ENCODE data around the gene PPIF. TPM values are rescaled to one million over a fixed set of nuclear protein-coding genes. Genes with fewer than 3 reads are reported as not detected.
"Not testable (repeated sequence)": the region's sequence is repeated elsewhere in the genome, so short reads cannot be mapped to it uniquely, and the experiment has no call there.

PPIF gene
- total and polyA plus RNA-seq, 2 donors (not counting 1 experiment from before 2014, with no cell fraction given): 50.4 to 100 TPM

GRCh38 chr10:79336739-79337138 lies 10.5 kb upstream of the PPIF start:
- Histone ChIP-seq H3K9ac (ENCODE audit: low read length) (no peak overlapping the region), H2AFZ (ENCODE audit: insufficient read depth, low read depth, low read length, poor library complexity, severe bottlenecking) (no peak overlapping the region), H3K27me3 (replicated peaks in 1 of 4; ENCODE audit: control extremely low read depth in 1 of 4, control insufficient read depth in 3 of 4, insufficient read depth in 4 of 4, low read length in 3 of 4) (no peaks in the 10 kb centered on the region), H3K79me2 (ENCODE audit: control insufficient read depth, insufficient read depth, low read length) (no peaks in the 10 kb centered on the region), H3K36me3 (replicated peaks in 1 of 2; ENCODE audit: control extremely low read depth in 1 of 2, control insufficient read depth in 1 of 2, extremely low read depth in 1 of 2, insufficient read depth in 2 of 2, low read length in 1 of 2) (no peaks in the 10 kb centered on the region), H3K4me2 (replicated peaks; ENCODE audit: low read depth, low read length, poor library complexity, severe bottlenecking) (no peak overlapping the region), H3K4me3 (ENCODE audit: control extremely low read depth in 1 of 5, extremely low read depth in 1 of 5, insufficient read depth in 1 of 5, low read depth in 2 of 5, low read length in 4 of 5) (no peak overlapping the region), H3K27ac (ENCODE audit: low read length in 2 of 2) (no peak overlapping the region), H3K4me1 (ENCODE audit: control insufficient read depth in 2 of 2, insufficient read depth in 2 of 2, low read length in 2 of 2) (peaks cover 4 to 5% of the 10 kb centered on the region in 2 donors), H4K20me1 (ENCODE audit: control insufficient read depth, insufficient read depth, low read length, poor library complexity, severe bottlenecking) (no peaks in the 10 kb centered on the region), H3K9me3 (ENCODE audit: control extremely low read depth in 1 of 3, control insufficient read depth in 2 of 3, insufficient read depth in 1 of 3, low read length in 2 of 3) (peaks cover 0 to 2% (median 0%) of the 10 kb centered on the region in 3 donors)
- peaks cover 10% of the 10 kb centered on the region for H3K4me1 Mint-ChIP-seq
- ATAC-seq (ENCODE audit: low read depth) (no peak), DNase-seq (no peak)
- CTCF ChIA-PET: interaction anchor here (1.1 kb wide), 1 partner anchor 10 kb away, joined by 3 read pairs; the partner anchor contains the start of gene PPIF
- no peak overlapping the region for H3K27ac Mint-ChIP-seq
- TF ChIP-seq, protein P1, sequence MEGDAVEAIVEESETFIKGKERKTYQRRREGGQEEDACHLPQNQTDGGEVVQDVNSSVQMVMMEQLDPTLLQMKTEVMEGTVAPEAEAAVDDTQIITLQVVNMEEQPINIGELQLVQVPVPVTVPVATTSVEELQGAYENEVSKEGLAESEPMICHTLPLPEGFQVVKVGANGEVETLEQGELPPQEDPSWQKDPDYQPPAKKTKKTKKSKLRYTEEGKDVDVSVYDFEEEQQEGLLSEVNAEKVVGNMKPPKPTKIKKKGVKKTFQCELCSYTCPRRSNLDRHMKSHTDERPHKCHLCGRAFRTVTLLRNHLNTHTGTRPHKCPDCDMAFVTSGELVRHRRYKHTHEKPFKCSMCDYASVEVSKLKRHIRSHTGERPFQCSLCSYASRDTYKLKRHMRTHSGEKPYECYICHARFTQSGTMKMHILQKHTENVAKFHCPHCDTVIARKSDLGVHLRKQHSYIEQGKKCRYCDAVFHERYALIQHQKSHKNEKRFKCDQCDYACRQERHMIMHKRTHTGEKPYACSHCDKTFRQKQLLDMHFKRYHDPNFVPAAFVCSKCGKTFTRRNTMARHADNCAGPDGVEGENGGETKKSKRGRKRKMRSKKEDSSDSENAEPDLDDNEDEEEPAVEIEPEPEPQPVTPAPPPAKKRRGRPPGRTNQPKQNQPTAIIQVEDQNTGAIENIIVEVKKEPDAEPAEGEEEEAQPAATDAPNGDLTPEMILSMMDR (IDR thresholded peaks at IDR 0.05): no peak
- TF ChIP-seq EZH2 (IDR thresholded peaks at IDR 0.05; ENCODE audit: borderline replicate concordance, insufficient read depth, low read depth, low read length, poor library complexity, severe bottlenecking): no peak
- POLR2A ChIA-PET: interaction anchor here (1.1 kb wide), 1 partner anchor 14 kb away, joined by 3 read pairs; no protein-coding TSS in a partner anchor
- no peaks in the 10 kb centered on the region for H3K27me3 Mint-ChIP-seq
- no peak overlapping the region for H3K4me3 Mint-ChIP-seq
- intact Hi-C loops (cut with micrococcal nuclease): no loop called here
- no peaks in the 10 kb centered on the region for H3K9me3 Mint-ChIP-seq (ENCODE audit: insufficient read depth)
- WGBS (ENCODE audit: insufficient coverage): 70% methylated on average over 5 of the region's 7 CpGs

- H3K9me3 ChIP-seq (ENCODE audit: control extremely low read depth in 1 of 3, control insufficient read depth in 2 of 3, insufficient read depth in 1 of 3, low read length in 2 of 3); H4K20me1 ChIP-seq (ENCODE audit: control insufficient read depth, insufficient read depth, low read length, poor library complexity, severe bottlenecking); H3K9me3 Mint-ChIP-seq (ENCODE audit: insufficient read depth); H3K4me3 Mint-ChIP-seq; H3K79me2 ChIP-seq (ENCODE audit: control insufficient read depth, insufficient read depth, low read length); intact Hi-C loops (cut with micrococcal nuclease); H3K27ac ChIP-seq (ENCODE audit: low read length in 2 of 2); H3K4me1 ChIP-seq (ENCODE audit: control insufficient read depth in 2 of 2, insufficient read depth in 2 of 2, low read length in 2 of 2); DNase-seq; H3K4me3 ChIP-seq (ENCODE audit: control extremely low read depth in 1 of 5, extremely low read depth in 1 of 5, insufficient read depth in 1 of 5, low read depth in 2 of 5, low read length in 4 of 5); H3K27ac Mint-ChIP-seq; H2AFZ ChIP-seq (ENCODE audit: insufficient read depth, low read depth, low read length, poor library complexity, severe bottlenecking); H3K4me1 Mint-ChIP-seq; ATAC-seq (ENCODE audit: low read depth); H3K27me3 Mint-ChIP-seq; H3K4me2 ChIP-seq (replicated peaks; ENCODE audit: low read depth, low read length, poor library complexity, severe bottlenecking); H3K9ac ChIP-seq (ENCODE audit: low read length); H3K36me3 ChIP-seq (replicated peaks in 1 of 2; ENCODE audit: control extremely low read depth in 1 of 2, control insufficient read depth in 1 of 2, extremely low read depth in 1 of 2, insufficient read depth in 2 of 2, low read length in 1 of 2); H3K27me3 ChIP-seq (replicated peaks in 1 of 4; ENCODE audit: control extremely low read depth in 1 of 4, control insufficient read depth in 3 of 4, insufficient read depth in 4 of 4, low read length in 3 of 4): not testable (repeated sequence)
- CTCF ChIA-PET: interaction anchor here (0.5 kb wide), 1 partner anchor 37 kb away, joined by 3 read pairs; no protein-coding TSS in a partner anchor
- POLR2A ChIA-PET: interaction anchor here (1.1 kb wide), 1 partner anchor 15 kb away, joined by 3 read pairs; no protein-coding TSS in a partner anchor
- 100% methylated on average over 1 of the region's 11 CpGs for WGBS (ENCODE audit: insufficient coverage)
These were observed 9.3 kb upstream of the PPIF start for GRCh38 chr10:79337783-79338469.
